ENCODE data around the gene GALNT17.

Gene GALNT17

DNA sequence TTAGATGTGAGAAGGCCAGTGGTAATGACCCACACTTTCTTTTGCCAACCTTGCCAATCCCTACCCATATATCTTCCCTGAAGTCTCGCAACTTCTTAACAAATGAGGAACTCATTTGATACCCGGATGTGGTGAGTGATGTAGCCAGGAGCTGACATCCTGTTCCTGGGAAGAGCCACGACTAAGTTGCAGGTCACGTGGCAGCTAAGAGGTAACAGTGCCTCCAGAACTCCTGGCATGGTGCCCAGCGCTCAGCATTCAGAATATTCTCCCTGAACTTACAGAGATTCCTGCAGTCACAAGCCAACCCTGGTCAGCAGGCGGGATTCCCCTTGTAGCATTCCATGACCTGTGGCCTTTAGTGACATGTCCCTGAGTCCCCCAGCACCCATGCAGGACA lies 282.5 kb downstream of the GALNT17 start:
- no peaks in the 10 kb centered on the region for H3K36me3 ChIP-seq (ENCODE audit: control insufficient read depth in 2 of 2, insufficient read depth in 1 of 2, low read length in 2 of 2)
- H3K9me3 ChIP-seq (ENCODE audit: control insufficient read depth, insufficient read depth, low read depth, low read length), result no peaks in the 10 kb centered on the region
- ChIA-PET CTCF (no interaction called here), POLR2A (no interaction called here)
- no peak for TF ChIP-seq ZNF341 (tag by site-specific recombination; IDR thresholded peaks at IDR 0.05; ENCODE audit: low read depth)
- TF ChIP-seq ZNF837 (tag by site-specific recombination; IDR thresholded peaks at IDR 0.05), result no peak
- no peak for TF ChIP-seq ZNF585B (tag by site-specific recombination; IDR thresholded peaks at IDR 0.05)
- TF ChIP-seq, protein P1, sequence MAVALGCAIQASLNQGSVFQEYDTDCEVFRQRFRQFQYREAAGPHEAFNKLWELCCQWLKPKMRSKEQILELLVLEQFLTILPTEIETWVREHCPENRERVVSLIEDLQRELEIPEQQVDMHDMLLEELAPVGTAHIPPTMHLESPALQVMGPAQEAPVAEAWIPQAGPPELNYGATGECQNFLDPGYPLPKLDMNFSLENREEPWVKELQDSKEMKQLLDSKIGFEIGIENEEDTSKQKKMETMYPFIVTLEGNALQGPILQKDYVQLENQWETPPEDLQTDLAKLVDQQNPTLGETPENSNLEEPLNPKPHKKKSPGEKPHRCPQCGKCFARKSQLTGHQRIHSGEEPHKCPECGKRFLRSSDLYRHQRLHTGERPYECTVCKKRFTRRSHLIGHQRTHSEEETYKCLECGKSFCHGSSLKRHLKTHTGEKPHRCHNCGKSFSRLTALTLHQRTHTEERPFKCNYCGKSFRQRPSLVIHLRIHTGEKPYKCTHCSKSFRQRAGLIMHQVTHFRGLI (tag by site-specific recombination; IDR thresholded peaks at IDR 0.05), result no peak
- TF ChIP-seq ZEB2 (tag by site-specific recombination; IDR thresholded peaks at IDR 0.05), result no peak
- TF ChIP-seq ZNF843 (tag by site-specific recombination; IDR thresholded peaks at IDR 0.05), result no peak
- TF ChIP-seq ZBTB11 (tag by site-specific recombination; conservative IDR thresholded peaks at IDR 0.05; ENCODE audit: low read depth), result no peak
- TF ChIP-seq ZNF626 (tag by site-specific recombination; IDR thresholded peaks at IDR 0.05), result no peak
- no peak for TF ChIP-seq ZNF280D (tag by site-specific recombination; IDR thresholded peaks at IDR 0.05)
- no peak for TF ChIP-seq ZNF324 (tag by site-specific recombination; IDR thresholded peaks at IDR 0.05)
- no peak for TF ChIP-seq ZNF211 (tag by site-specific recombination; IDR thresholded peaks at IDR 0.05; ENCODE audit: low read depth)
- no peak for TF ChIP-seq PRDM1 (tag by site-specific recombination; IDR thresholded peaks at IDR 0.05)
- TF ChIP-seq ZNF416 (tag by site-specific recombination; IDR thresholded peaks at IDR 0.05), result no peak
- TF ChIP-seq ZNF16 (tag by site-specific recombination; IDR thresholded peaks at IDR 0.05; ENCODE audit: low read depth), result no peak
- TF ChIP-seq ZNF132 (tag by site-specific recombination; IDR thresholded peaks at IDR 0.05; ENCODE audit: borderline replicate concordance), result no peak
- no peak for TF ChIP-seq ZNF248 (tag by site-specific recombination; IDR thresholded peaks at IDR 0.05)
- no peaks in the 10 kb centered on the region for H3K4me1 ChIP-seq (ENCODE audit: control insufficient read depth, insufficient read depth, low read length)
- H3K27ac ChIP-seq (ENCODE audit: extremely low read depth, low read depth, low read length), result no peak overlapping the region
- no peak overlapping the region for H3K4me3 ChIP-seq (ENCODE audit: low read depth, low read length)

DNA sequence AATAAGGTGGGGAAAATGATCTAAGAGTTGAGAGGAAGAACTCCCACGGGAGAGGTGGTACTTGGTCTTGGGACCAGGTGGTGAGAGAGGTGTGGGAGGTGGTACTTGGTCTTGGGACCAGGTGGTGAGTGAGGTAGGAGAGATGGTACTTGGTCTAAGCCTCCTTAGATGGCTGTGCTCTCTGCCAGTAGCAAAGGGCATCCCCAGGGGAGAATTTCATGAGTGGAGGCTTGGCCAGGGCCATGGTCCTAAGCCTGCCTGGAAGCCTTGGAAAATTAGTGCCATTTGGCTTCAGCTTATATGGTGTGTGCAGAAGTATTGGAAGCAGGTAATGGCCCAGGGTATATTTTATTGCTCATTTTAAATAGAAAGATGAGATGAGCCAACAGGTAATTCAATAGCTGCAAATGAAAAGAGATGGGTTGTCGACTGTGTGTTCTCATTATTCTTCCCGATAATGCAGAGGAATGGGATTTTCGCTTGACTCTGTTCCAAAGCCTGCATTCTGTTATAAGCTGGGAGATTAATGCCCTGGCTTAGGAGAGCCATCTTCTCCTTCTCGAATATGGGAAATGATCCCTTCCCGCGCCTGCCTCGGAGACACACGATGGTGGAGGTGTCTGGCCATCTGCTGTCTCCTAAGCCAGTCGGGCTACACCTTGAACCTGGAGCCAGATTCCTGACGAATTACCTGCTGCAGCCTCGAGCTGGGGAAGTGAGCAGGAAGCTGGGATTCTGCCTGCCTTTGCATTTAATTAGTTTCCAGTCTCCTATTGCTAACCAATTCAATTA lies 287.8 kb downstream of the GALNT17 start:
- H3K4me1 ChIP-seq (ENCODE audit: control insufficient read depth, insufficient read depth, low read length), result no peaks in the 10 kb centered on the region
- TF ChIP-seq ZNF10 (tag by site-specific recombination; IDR thresholded peaks at IDR 0.05) (no peak), ZNF792 (tag by site-specific recombination; IDR thresholded peaks at IDR 0.05) (no peak), ZBTB1 (tag by site-specific recombination; IDR thresholded peaks at IDR 0.05) (no peak), OVOL3 (tag by site-specific recombination; IDR thresholded peaks at IDR 0.05) (no peak)
- POLR2A ChIA-PET, result no interaction called here
- H3K27ac ChIP-seq (ENCODE audit: extremely low read depth, low read depth, low read length), result no peak overlapping the region
- no peaks in the 10 kb centered on the region for H3K9me3 ChIP-seq (ENCODE audit: control insufficient read depth, insufficient read depth, low read depth, low read length)
- no peak overlapping the region for H3K4me3 ChIP-seq (ENCODE audit: low read depth, low read length)
- H3K36me3 ChIP-seq (ENCODE audit: control insufficient read depth in 2 of 2, insufficient read depth in 1 of 2, low read length in 2 of 2), result no peaks in the 10 kb centered on the region
- CTCF ChIA-PET, result interaction anchor here (0.7 kb wide), 1 partner anchor 37 kb away, joined by 3 read pairs; no protein-coding TSS in a partner anchor

Data from HEK293 (cell line).